ENCODE measurements around the gene SLC34A2.

SLC34A2 gene

GRCh38 chr4:25633541-25633940 lies 22.1 kb upstream of the SLC34A2 start:
- Histone ChIP-seq H3K36me3 (ENCODE audit: control insufficient read depth in 2 of 2, insufficient read depth in 2 of 2, low read length in 2 of 2) (no peaks in the 10 kb centered on the region), H3K9me3 (ENCODE audit: control insufficient read depth in 2 of 2, low read length in 2 of 2) (no peaks in the 10 kb centered on the region), H3K9ac (ENCODE audit: low read depth in 1 of 2, low read length in 2 of 2) (no peak overlapping the region), H3K4me3 (ENCODE audit: low read length in 2 of 2) (no peak overlapping the region), H3K27ac (ENCODE audit: low read depth in 2 of 2, low read length in 2 of 2) (no peak overlapping the region), H3K27me3 (ENCODE audit: control insufficient read depth in 2 of 2, insufficient read depth in 2 of 2, low read length in 2 of 2) (no peaks in the 10 kb centered on the region), H3K4me1 (ENCODE audit: control insufficient read depth in 2 of 2, insufficient read depth in 2 of 2, low read length in 2 of 2) (peaks cover 0 to 3% of the 10 kb centered on the region in 2 donors)

DNA sequence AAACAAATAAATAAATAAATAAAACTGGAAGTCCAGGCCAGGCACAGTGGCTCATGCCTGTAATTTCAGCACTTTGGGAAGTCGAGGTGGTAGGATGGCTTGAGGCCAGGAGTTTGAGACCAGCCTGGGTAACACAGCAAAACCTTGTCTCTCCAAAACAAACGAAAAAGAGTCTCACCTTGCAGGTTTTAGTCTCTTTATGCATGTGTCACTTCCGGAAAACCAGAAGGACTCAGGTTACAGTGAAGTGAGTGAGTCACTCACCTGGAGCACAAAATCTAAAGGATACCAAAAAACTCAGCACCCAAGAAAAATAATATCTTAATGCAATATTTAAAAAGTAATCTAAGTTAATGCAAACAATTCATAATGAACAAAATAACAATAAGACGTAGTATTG lies 20.1 kb upstream of the SLC34A2 start:
- Histone ChIP-seq H3K9me3 (ENCODE audit: control insufficient read depth in 2 of 2, low read length in 2 of 2) (no peaks in the 10 kb centered on the region), H3K27me3 (ENCODE audit: control insufficient read depth in 2 of 2, insufficient read depth in 2 of 2, low read length in 2 of 2) (no peaks in the 10 kb centered on the region), H3K36me3 (ENCODE audit: control insufficient read depth in 2 of 2, insufficient read depth in 2 of 2, low read length in 2 of 2) (no peaks in the 10 kb centered on the region), H3K4me1 (ENCODE audit: control insufficient read depth in 2 of 2, insufficient read depth in 2 of 2, low read length in 2 of 2) (peaks cover 0 to 3% of the 10 kb centered on the region in 2 donors), H3K9ac (ENCODE audit: low read depth in 1 of 2, low read length in 2 of 2) (no peak overlapping the region), H3K27ac (ENCODE audit: low read depth in 2 of 2, low read length in 2 of 2) (no peak overlapping the region), H3K4me3 (ENCODE audit: low read length in 2 of 2) (no peak overlapping the region)

GRCh38 chr4:25637581-25638220 lies 17.9 kb upstream of the SLC34A2 start:
- Histone ChIP-seq H3K36me3 (ENCODE audit: control insufficient read depth in 2 of 2, insufficient read depth in 2 of 2, low read length in 2 of 2) (no peaks in the 10 kb centered on the region), H3K9me3 (ENCODE audit: control insufficient read depth in 2 of 2, low read length in 2 of 2) (no peaks in the 10 kb centered on the region), H3K4me3 (ENCODE audit: low read length in 2 of 2) (no peak overlapping the region), H3K9ac (ENCODE audit: low read depth in 1 of 2, low read length in 2 of 2) (no peak overlapping the region), H3K27ac (ENCODE audit: low read depth in 2 of 2, low read length in 2 of 2) (no peak overlapping the region), H3K27me3 (ENCODE audit: control insufficient read depth in 2 of 2, insufficient read depth in 2 of 2, low read length in 2 of 2) (no peaks in the 10 kb centered on the region), H3K4me1 (ENCODE audit: control insufficient read depth in 2 of 2, insufficient read depth in 2 of 2, low read length in 2 of 2) (no peaks in the 10 kb centered on the region)

DNA sequence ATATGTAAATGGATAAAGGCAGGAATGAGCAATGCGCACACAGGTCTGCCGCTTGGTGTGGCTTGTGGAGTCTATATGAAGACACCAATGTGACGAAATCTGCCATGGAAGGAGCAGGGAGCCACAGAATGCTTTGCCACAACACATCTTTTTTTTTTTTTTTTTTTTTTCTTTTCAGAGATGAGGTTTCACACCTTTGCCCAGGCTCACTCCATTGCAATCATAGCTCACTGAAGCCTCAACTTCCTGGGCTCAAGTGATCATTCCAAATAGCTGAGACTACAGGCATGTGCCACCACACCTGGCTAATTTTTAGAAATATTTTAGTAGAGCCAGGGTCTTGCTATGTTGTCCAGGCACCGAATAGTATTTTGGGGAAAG lies 17.4 kb upstream of the SLC34A2 start:
- H3K27me3 ChIP-seq (ENCODE audit: control insufficient read depth in 2 of 2, insufficient read depth in 2 of 2, low read length in 2 of 2): no peaks in the 10 kb centered on the region
- no peak overlapping the region for H3K27ac ChIP-seq (ENCODE audit: low read depth in 2 of 2, low read length in 2 of 2)
- no peaks in the 10 kb centered on the region for H3K4me1 ChIP-seq (ENCODE audit: control insufficient read depth in 2 of 2, insufficient read depth in 2 of 2, low read length in 2 of 2)
- no peaks in the 10 kb centered on the region for H3K9me3 ChIP-seq (ENCODE audit: control insufficient read depth in 2 of 2, low read length in 2 of 2)
- H3K4me3 ChIP-seq (ENCODE audit: low read length in 2 of 2): no peak overlapping the region
- no peak overlapping the region for H3K9ac ChIP-seq (ENCODE audit: low read depth in 1 of 2, low read length in 2 of 2)
- H3K36me3 ChIP-seq (ENCODE audit: control insufficient read depth in 2 of 2, insufficient read depth in 2 of 2, low read length in 2 of 2): no peaks in the 10 kb centered on the region

GRCh38 chr4:25638806-25639205 lies 16.8 kb upstream of the SLC34A2 start:
- H3K27ac ChIP-seq (ENCODE audit: low read depth in 2 of 2, low read length in 2 of 2): no peak overlapping the region
- no peak overlapping the region for H3K9ac ChIP-seq (ENCODE audit: low read depth in 1 of 2, low read length in 2 of 2)
- H3K36me3 ChIP-seq (ENCODE audit: control insufficient read depth in 2 of 2, insufficient read depth in 2 of 2, low read length in 2 of 2): no peaks in the 10 kb centered on the region
- no peaks in the 10 kb centered on the region for H3K27me3 ChIP-seq (ENCODE audit: control insufficient read depth in 2 of 2, insufficient read depth in 2 of 2, low read length in 2 of 2)
- H3K4me1 ChIP-seq (ENCODE audit: control insufficient read depth in 2 of 2, insufficient read depth in 2 of 2, low read length in 2 of 2): no peaks in the 10 kb centered on the region
- H3K9me3 ChIP-seq (ENCODE audit: control insufficient read depth in 2 of 2, low read length in 2 of 2): no peaks in the 10 kb centered on the region
- H3K4me3 ChIP-seq (ENCODE audit: low read length in 2 of 2): no peak overlapping the region

DNA sequence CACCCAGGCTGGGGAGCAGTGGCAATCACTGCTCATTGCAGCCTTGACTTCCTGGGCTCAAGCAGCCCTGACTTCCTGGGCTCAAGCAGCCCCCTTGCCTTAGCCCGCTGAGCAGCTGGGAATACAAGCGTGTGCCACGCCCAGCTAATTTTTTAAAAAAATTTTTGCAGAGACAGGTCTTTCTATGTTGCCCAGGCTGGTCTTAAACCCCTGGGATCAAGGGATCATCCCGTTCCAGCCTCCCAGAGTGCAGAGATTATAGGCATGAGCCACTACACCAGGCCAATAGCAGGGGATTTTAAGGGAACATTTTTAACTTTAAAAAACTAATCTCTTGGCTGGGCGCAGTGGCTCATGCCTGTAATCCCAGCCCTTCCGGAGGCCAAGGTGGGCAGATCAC lies 5.3 kb upstream of the SLC34A2 start:
- H3K27ac ChIP-seq (ENCODE audit: low read depth in 2 of 2, low read length in 2 of 2): no peak overlapping the region
- H3K9me3 ChIP-seq (ENCODE audit: control insufficient read depth in 2 of 2, low read length in 2 of 2): no peaks in the 10 kb centered on the region
- no peak overlapping the region for H3K4me3 ChIP-seq (ENCODE audit: low read length in 2 of 2)
- no peaks in the 10 kb centered on the region for H3K4me1 ChIP-seq (ENCODE audit: control insufficient read depth in 2 of 2, insufficient read depth in 2 of 2, low read length in 2 of 2)
- no peaks in the 10 kb centered on the region for H3K36me3 ChIP-seq (ENCODE audit: control insufficient read depth in 2 of 2, insufficient read depth in 2 of 2, low read length in 2 of 2)
- H3K9ac ChIP-seq (ENCODE audit: low read depth in 1 of 2, low read length in 2 of 2): no peak overlapping the region
- peaks cover 14 to 16% of the 10 kb centered on the region in 2 donors for H3K27me3 ChIP-seq (ENCODE audit: control insufficient read depth in 2 of 2, insufficient read depth in 2 of 2, low read length in 2 of 2)

DNA sequence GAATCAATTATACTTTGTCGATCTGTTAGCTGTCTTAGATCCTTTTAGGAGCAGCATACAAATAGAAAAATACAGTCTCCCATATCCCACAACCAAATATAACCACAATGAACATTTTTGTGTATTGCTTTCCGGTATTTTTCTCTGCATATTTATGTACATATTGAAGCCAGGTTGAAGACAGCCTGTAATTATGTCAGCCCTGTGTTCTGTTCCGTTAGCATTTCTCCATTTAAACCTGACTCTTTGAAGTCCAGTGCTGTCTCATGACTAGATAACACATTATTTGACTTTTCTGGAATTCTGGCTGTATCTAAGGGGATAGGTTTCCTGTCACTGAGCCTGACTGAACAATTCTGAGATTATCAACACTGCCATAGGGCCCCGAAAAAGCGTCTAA lies 4.0 kb upstream of the SLC34A2 start:
- Histone ChIP-seq H3K4me3 (ENCODE audit: low read length in 2 of 2) (no peak overlapping the region), H3K9ac (ENCODE audit: low read depth in 1 of 2, low read length in 2 of 2) (no peak overlapping the region), H3K27me3 (ENCODE audit: control insufficient read depth in 2 of 2, insufficient read depth in 2 of 2, low read length in 2 of 2) (peaks cover 22 to 23% of the 10 kb centered on the region in 2 donors), H3K9me3 (ENCODE audit: control insufficient read depth in 2 of 2, low read length in 2 of 2) (no peaks in the 10 kb centered on the region), H3K36me3 (ENCODE audit: control insufficient read depth in 2 of 2, insufficient read depth in 2 of 2, low read length in 2 of 2) (no peaks in the 10 kb centered on the region), H3K4me1 (ENCODE audit: control insufficient read depth in 2 of 2, insufficient read depth in 2 of 2, low read length in 2 of 2) (peaks cover 0 to 3% of the 10 kb centered on the region in 2 donors), H3K27ac (ENCODE audit: low read depth in 2 of 2, low read length in 2 of 2) (no peak overlapping the region)

DNA sequence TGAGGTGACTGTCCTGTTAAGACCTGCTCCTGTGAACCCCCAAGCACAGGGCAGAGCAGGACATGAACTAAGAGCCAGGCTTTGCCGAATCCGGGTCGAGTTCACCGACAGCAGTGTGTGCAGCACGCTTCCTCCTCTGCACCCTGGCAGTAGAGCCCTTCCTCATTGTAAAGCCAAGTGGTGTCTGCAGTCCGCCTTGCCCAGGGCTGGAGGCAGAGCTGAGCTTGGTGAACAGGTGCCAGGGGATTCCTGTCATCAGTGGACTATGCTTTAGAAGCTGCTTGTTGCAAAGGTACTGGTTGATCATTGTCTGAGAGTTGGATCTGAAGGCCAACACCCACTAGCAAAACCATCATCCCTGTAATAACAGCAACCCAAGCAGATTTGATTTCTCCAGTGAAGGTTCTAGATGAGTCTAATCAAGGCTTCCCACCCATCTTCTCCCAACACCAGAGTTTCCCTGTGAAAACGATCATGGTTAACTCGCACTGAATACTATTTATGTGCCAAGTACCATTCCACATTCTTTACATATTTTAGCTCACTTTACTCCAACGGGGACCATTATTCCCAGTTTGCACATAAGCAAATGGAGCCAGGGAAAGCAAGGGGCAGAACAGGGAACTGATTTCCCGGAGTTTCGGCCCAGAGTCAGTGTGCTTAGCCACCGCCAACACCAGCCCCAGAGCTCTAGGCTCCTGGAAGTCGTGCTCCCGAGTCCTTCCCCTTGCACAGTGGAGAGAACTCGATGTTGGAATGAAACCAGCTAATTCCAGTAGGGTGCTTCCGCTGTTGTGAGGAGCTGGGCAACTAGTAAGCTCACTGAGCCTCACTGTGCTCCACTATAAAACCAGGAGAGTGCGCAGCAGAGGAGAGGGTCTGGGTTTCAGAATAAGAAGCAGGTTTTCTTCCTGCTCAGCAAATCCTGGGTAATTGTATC lies 1.4 kb upstream of the SLC34A2 start:
- Histone ChIP-seq H3K4me3 (ENCODE audit: low read length in 2 of 2) (no peak overlapping the region), H3K4me1 (ENCODE audit: control insufficient read depth in 2 of 2, insufficient read depth in 2 of 2, low read length in 2 of 2) (peaks cover 0 to 3% of the 10 kb centered on the region in 2 donors), H3K9me3 (ENCODE audit: control insufficient read depth in 2 of 2, low read length in 2 of 2) (no peaks in the 10 kb centered on the region), H3K27ac (ENCODE audit: low read depth in 2 of 2, low read length in 2 of 2) (no peak overlapping the region), H3K9ac (ENCODE audit: low read depth in 1 of 2, low read length in 2 of 2) (no peak overlapping the region), H3K36me3 (ENCODE audit: control insufficient read depth in 2 of 2, insufficient read depth in 2 of 2, low read length in 2 of 2) (no peaks in the 10 kb centered on the region), H3K27me3 (ENCODE audit: control insufficient read depth in 2 of 2, insufficient read depth in 2 of 2, low read length in 2 of 2) (peaks cover 22 to 23% of the 10 kb centered on the region in 2 donors)

- H3K27ac ChIP-seq (ENCODE audit: low read depth in 2 of 2, low read length in 2 of 2): no peak overlapping the region
- no peaks in the 10 kb centered on the region for H3K36me3 ChIP-seq (ENCODE audit: control insufficient read depth in 2 of 2, insufficient read depth in 2 of 2, low read length in 2 of 2)
- no peaks in the 10 kb centered on the region for H3K9me3 ChIP-seq (ENCODE audit: control insufficient read depth in 2 of 2, low read length in 2 of 2)
- no peak overlapping the region for H3K9ac ChIP-seq (ENCODE audit: low read depth in 1 of 2, low read length in 2 of 2)
- peaks cover 0 to 3% of the 10 kb centered on the region in 2 donors for H3K4me1 ChIP-seq (ENCODE audit: control insufficient read depth in 2 of 2, insufficient read depth in 2 of 2, low read length in 2 of 2)
- H3K4me3 ChIP-seq (ENCODE audit: low read length in 2 of 2): no peak overlapping the region
- H3K27me3 ChIP-seq (ENCODE audit: control insufficient read depth in 2 of 2, insufficient read depth in 2 of 2, low read length in 2 of 2): peaks cover 22 to 23% of the 10 kb centered on the region in 2 donors
These were observed 380 bp downstream of the SLC34A2 start for GRCh38 chr4:25656031-25656430.

DNA sequence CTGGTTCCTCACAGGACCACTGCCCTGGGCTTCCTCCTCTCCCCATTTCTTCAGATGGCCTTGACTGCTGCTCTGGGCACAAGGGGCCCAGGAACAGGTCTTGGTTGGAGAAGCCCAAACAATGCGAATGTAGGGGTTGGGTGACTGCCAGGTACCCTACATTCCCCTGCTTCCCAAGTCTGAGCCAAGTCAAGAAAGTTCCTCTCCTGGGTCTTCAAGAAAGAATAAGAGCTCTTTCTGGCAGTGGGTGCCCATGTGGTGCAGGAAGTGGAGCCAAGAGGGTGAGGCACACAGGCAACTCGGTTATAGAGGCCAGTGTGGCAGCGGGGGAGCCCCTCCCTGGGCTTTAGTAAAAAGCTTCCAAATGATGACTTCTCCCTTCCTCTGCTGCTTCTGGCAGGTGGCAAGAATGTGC lies 2.7 kb downstream of the SLC34A2 start:
- no peak overlapping the region for H3K4me3 ChIP-seq (ENCODE audit: low read length in 2 of 2)

More for the DNA sequence above, 2.7 kb downstream of the SLC34A2 start:
- Histone ChIP-seq H3K27ac (ENCODE audit: low read depth in 2 of 2, low read length in 2 of 2) (no peak overlapping the region), H3K36me3 (ENCODE audit: control insufficient read depth in 2 of 2, insufficient read depth in 2 of 2, low read length in 2 of 2) (no peaks in the 10 kb centered on the region), H3K4me1 (ENCODE audit: control insufficient read depth in 2 of 2, insufficient read depth in 2 of 2, low read length in 2 of 2) (peaks cover 0 to 3% of the 10 kb centered on the region in 2 donors), H3K9me3 (ENCODE audit: control insufficient read depth in 2 of 2, low read length in 2 of 2) (no peaks in the 10 kb centered on the region), H3K9ac (ENCODE audit: low read depth in 1 of 2, low read length in 2 of 2) (no peak overlapping the region), H3K27me3 (ENCODE audit: control insufficient read depth in 2 of 2, insufficient read depth in 2 of 2, low read length in 2 of 2) (peaks cover 22 to 23% of the 10 kb centered on the region in 2 donors)
